Measurements from ENCODE around the gene SPEM3. TPM values are rescaled to one million over a fixed set of nuclear protein-coding genes. Genes with fewer than 3 reads are reported as not detected.

The SPEM3 gene
- total RNA-seq, 1 donor from 2014 or later, result not detected

- Histone ChIP-seq H3K27ac (peak within 1 kb of the TSS; percentile 86), H3K4me3 (peak within 1 kb of the TSS; percentile 60 to 94), H3K9me3 (no peaks in the 10 kb centered on the region), H3K4me1 (peaks cover 23% of the 10 kb centered on the region), H3K27me3 (no peaks in the 10 kb centered on the region), H3K36me3 (peaks cover 0 to 7% of the 10 kb centered on the region in 2 donors)
- TF ChIP-seq POLR2A (IDR thresholded peaks at IDR 0.05), result peak in 1 of 2 donors; percentile 92
- TF ChIP-seq, protein P1, sequence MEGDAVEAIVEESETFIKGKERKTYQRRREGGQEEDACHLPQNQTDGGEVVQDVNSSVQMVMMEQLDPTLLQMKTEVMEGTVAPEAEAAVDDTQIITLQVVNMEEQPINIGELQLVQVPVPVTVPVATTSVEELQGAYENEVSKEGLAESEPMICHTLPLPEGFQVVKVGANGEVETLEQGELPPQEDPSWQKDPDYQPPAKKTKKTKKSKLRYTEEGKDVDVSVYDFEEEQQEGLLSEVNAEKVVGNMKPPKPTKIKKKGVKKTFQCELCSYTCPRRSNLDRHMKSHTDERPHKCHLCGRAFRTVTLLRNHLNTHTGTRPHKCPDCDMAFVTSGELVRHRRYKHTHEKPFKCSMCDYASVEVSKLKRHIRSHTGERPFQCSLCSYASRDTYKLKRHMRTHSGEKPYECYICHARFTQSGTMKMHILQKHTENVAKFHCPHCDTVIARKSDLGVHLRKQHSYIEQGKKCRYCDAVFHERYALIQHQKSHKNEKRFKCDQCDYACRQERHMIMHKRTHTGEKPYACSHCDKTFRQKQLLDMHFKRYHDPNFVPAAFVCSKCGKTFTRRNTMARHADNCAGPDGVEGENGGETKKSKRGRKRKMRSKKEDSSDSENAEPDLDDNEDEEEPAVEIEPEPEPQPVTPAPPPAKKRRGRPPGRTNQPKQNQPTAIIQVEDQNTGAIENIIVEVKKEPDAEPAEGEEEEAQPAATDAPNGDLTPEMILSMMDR (IDR thresholded peaks at IDR 0.05), result peak in 2 of 3 experiments; percentile 32 to 35
- TF ChIP-seq POLR2AphosphoS5 (IDR thresholded peaks at IDR 0.05; ENCODE audit: insufficient read depth in 1 of 2, low read depth in 1 of 2), result peak in 1 of 2 donors; percentile 83
- no peak for DNase-seq (ENCODE audit: extremely low spot score in 2 of 2)
- intact Hi-C loops (cut with DNase I), result loop anchor here (5.0 kb wide), 1 partner anchor 93 kb away; no protein-coding TSS in a partner anchor
Measured at GRCh38 chr17:7394452-7395191, 34.0 kb upstream of the SPEM3 start, which contains the start of gene PLSCR3. Gene PLSCR3, minus strand, starts transcription at chr17:7394525. Its CDS starts 415 bp downstream, at chr17:7394110.

DNA sequence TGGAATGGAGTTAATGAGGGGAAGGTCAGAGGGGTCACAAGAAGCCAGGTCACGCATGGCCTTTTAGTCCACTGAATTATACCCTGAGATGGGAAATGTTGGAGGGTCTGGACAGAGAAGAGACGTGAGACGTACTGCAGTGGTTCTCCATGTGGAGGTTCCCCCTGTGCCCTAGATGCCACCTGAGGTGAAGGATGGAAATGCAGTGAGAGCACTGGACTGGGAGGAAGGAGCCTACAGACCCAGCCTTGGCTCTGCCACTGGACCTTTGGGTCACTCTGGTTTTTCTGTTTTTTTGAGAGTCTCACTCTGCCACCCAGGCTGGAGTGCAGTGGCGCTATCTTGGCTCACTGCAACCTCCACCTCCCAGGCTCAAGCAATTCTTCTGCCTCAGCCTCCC lies 32.5 kb upstream of the SPEM3 start:
- Histone ChIP-seq H3K27ac (no peak overlapping the region), H3K27me3 (no peaks in the 10 kb centered on the region), H3K4me3 (no peak overlapping the region), H3K9me3 (no peaks in the 10 kb centered on the region), H3K4me1 (peaks cover 23% of the 10 kb centered on the region), H3K36me3 (peaks cover 0 to under 1% of the 10 kb centered on the region in 2 donors)
- TF ChIP-seq, protein P1 (IDR thresholded peaks at IDR 0.05), result no peak
- TF ChIP-seq POLR2AphosphoS5 (IDR thresholded peaks at IDR 0.05; ENCODE audit: insufficient read depth in 1 of 2, low read depth in 1 of 2), result no peak
- TF ChIP-seq POLR2A (IDR thresholded peaks at IDR 0.05), result no peak
- DNase-seq (ENCODE audit: extremely low spot score in 2 of 2), result no peak
- intact Hi-C loops (cut with DNase I), result no loop called here

- TF ChIP-seq POLR2A (IDR thresholded peaks at IDR 0.05) (no peak), POLR2AphosphoS5 (IDR thresholded peaks at IDR 0.05; ENCODE audit: insufficient read depth in 1 of 2, low read depth in 1 of 2) (no peak)
- TF ChIP-seq, protein P1 (IDR thresholded peaks at IDR 0.05), result no peak
- H3K27me3 ChIP-seq, result no peaks in the 10 kb centered on the region
- H3K4me3 ChIP-seq, result no peak overlapping the region
- H3K9me3 ChIP-seq, result no peaks in the 10 kb centered on the region
- no peak overlapping the region for H3K27ac ChIP-seq
- DNase-seq (ENCODE audit: extremely low spot score in 2 of 2), result no peak
- H3K4me1 ChIP-seq, result peaks cover 23% of the 10 kb centered on the region
- H3K36me3 ChIP-seq, result no peaks in the 10 kb centered on the region
- intact Hi-C loops (cut with DNase I), result no loop called here
Measured at GRCh38 chr17:7398612-7399011, 30.0 kb upstream of the SPEM3 start.

- H3K9me3 ChIP-seq, result no peaks in the 10 kb centered on the region
- TF ChIP-seq, protein P1 (IDR thresholded peaks at IDR 0.05), result no peak
- TF ChIP-seq POLR2A (IDR thresholded peaks at IDR 0.05), result no peak
- TF ChIP-seq POLR2AphosphoS5 (IDR thresholded peaks at IDR 0.05; ENCODE audit: insufficient read depth in 1 of 2, low read depth in 1 of 2), result no peak
- intact Hi-C loops (cut with DNase I), result no loop called here
Measured at GRCh38 chr17:7403043-7403726, 25.5 kb upstream of the SPEM3 start.

DNA sequence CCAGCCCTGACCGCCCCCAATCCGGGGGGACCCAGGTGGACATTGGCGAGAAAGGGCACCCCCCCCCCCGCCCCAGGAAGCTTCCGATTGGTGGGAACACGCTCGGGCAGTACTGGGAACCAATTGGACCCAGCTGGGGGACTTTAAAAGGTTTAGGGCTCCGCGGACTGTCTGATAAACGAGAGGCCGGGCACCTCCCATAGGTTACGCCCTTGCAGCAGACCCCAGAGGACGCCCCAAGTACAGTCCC lies 25.0 kb upstream of the SPEM3 start:
- Histone ChIP-seq H3K4me1 (peaks cover 34% of the 10 kb centered on the region), H3K4me3 (peak overlapping the region; percentile 87 to 98), H3K27me3 (no peaks in the 10 kb centered on the region), H3K27ac (peak overlapping the region; percentile 98), H3K9me3 (no peaks in the 10 kb centered on the region), H3K36me3 (peaks cover 0 to 2% of the 10 kb centered on the region in 2 donors)
- intact Hi-C loops (cut with DNase I), result no loop called here
- TF ChIP-seq POLR2AphosphoS5 (IDR thresholded peaks at IDR 0.05; ENCODE audit: insufficient read depth in 1 of 2, low read depth in 1 of 2) (no peak), POLR2A (IDR thresholded peaks at IDR 0.05) (no peak)
- TF ChIP-seq, protein P1 (IDR thresholded peaks at IDR 0.05), result no peak
- DNase-seq (ENCODE audit: extremely low spot score in 2 of 2), result no peak

More at GRCh38 chr17:7403043-7403726, 25.5 kb upstream of the SPEM3 start:
- DNase-seq (ENCODE audit: extremely low spot score in 2 of 2), result peak in 1 of 2 donors; percentile 93
- Histone ChIP-seq H3K27me3 (no peaks in the 10 kb centered on the region), H3K36me3 (no peaks in the 10 kb centered on the region), H3K27ac (peak overlapping the region; percentile 98), H3K4me3 (peak overlapping the region; percentile 87 to 98), H3K4me1 (peaks cover 34% of the 10 kb centered on the region)

Data from vagina (tissue), 2 donors.